HepG2 (cell line): ENCODE data around the gene NDUFB10. TPM values are rescaled to one million over a fixed set of nuclear protein-coding genes. Genes with fewer than 3 reads are reported as not detected.

Source experiments
- AFF4 ChIP-seq: sonication (generic); formaldehyde crosslinking; IDR thresholded peaks from 2 replicates; pipeline ENCODE4 v1.4.0; 2020; ENCODE audit warnings: missing genetic modification reagents
- CCDC6 ChIP-seq: sonication (generic); formaldehyde crosslinking; IDR thresholded peaks from 2 replicates; pipeline ENCODE4 v1.8.1; 2022; ENCODE audit warnings: mild to moderate bottlenecking, missing genetic modification reagents, moderate library complexity
- CERS6 ChIP-seq: sonication (generic); formaldehyde crosslinking; IDR thresholded peaks from 2 replicates; pipeline ENCODE4 v1.5.0; 2020; ENCODE audit warnings: missing genetic modification reagents
- CSRNP2 ChIP-seq: sonication (generic); formaldehyde crosslinking; conservative IDR thresholded peaks from 2 replicates; pipeline ENCODE4 v1.8.0; 2022; ENCODE audit warnings: low read depth, missing genetic modification reagents
- ETV5 ChIP-seq: IDR thresholded peaks from 2 replicates; pipeline ENCODE4 v1.6.1; 2018; ENCODE audit warnings: missing biosample characterization, missing genetic modification reagents, inconsistent platforms, borderline replicate concordance
- GATAD2A ChIP-seq: IDR thresholded peaks from 2 replicates; pipeline ENCODE4 v1.6.1; 2016
- HHEX ChIP-seq: IDR thresholded peaks from 2 replicates; pipeline ENCODE4 v1.6.1; 2016; ENCODE audit warnings: control low read depth
- HNRNPLL ChIP-seq: fragments of 200-400 bp; formaldehyde crosslinking; IDR thresholded peaks from 2 replicates; pipeline ENCODE4 v1.6.1; 2017; ENCODE audit warnings: mild to moderate bottlenecking, low read depth, low read length; ENCODE audit not compliant: poor library complexity, severe bottlenecking
- KLF11 ChIP-seq: IDR thresholded peaks from 2 replicates; pipeline ENCODE4 v1.6.1; 2016; ENCODE audit warnings: missing compliant biosample characterization
- NFE2L1 ChIP-seq: sonication (generic); formaldehyde crosslinking; IDR thresholded peaks from 2 replicates; pipeline ENCODE4 v1.4.0; 2020; ENCODE audit warnings: missing genetic modification reagents, mild to moderate bottlenecking, borderline replicate concordance
- NFE2L2 ChIP-seq: fragments of 150-350 bp; IDR thresholded peaks from 2 replicates; pipeline ENCODE4 v1.6.1; 2014; ENCODE audit warnings: low read length
- PCBP1 ChIP-seq: fragments of 200-400 bp; formaldehyde crosslinking; IDR thresholded peaks from 2 replicates; pipeline ENCODE4 v1.6.1; 2017; ENCODE audit warnings: mild to moderate bottlenecking, low read depth, low read length, borderline replicate concordance
- SP4 ChIP-seq: sonication (generic); formaldehyde crosslinking; IDR thresholded peaks from 2 replicates; pipeline ENCODE4 v1.8.1; 2023; ENCODE audit warnings: mild to moderate bottlenecking, missing genetic modification reagents
- SP5 ChIP-seq: IDR thresholded peaks from 2 replicates; pipeline ENCODE4 v1.6.1; 2016; ENCODE audit warnings: low read depth, borderline replicate concordance
- TMF1 ChIP-seq: sonication (generic); formaldehyde crosslinking; IDR thresholded peaks from 2 replicates; pipeline ENCODE4 v1.8.1; 2022; ENCODE audit warnings: low read depth, missing genetic modification reagents
- ZNF10 ChIP-seq: sonication (generic); formaldehyde crosslinking; IDR thresholded peaks from 2 replicates; pipeline ENCODE4 v1.4.0; 2020; ENCODE audit warnings: mild to moderate bottlenecking, low read depth, missing genetic modification reagents, borderline replicate concordance
- ZNF24 ChIP-seq: fragments of 450-650 bp; IDR thresholded peaks from 2 replicates; pipeline ENCODE4 v1.6.1; 2017; ENCODE audit warnings: antibody characterized with exemption, mild to moderate bottlenecking
- ZNF414 ChIP-seq: sonication (generic); formaldehyde crosslinking; IDR thresholded peaks from 2 replicates; pipeline ENCODE4 v1.5.0; 2020; ENCODE audit warnings: missing genetic modification reagents
- ZNF546 ChIP-seq: sonication (generic); formaldehyde crosslinking; conservative IDR thresholded peaks from 2 replicates; pipeline ENCODE4 v1.8.1; 2023; ENCODE audit warnings: mild to moderate bottlenecking, missing genetic modification reagents
- ZNF782 ChIP-seq: sonication (generic); formaldehyde crosslinking; IDR thresholded peaks from 2 replicates; pipeline ENCODE4 v1.4.0; 2020; ENCODE audit warnings: missing genetic modification reagents, mild to moderate bottlenecking, borderline replicate concordance
- ZNF788 ChIP-seq: sonication (generic); formaldehyde crosslinking; IDR thresholded peaks from 2 replicates; pipeline ENCODE4 v1.5.0; 2020; ENCODE audit warnings: mild to moderate bottlenecking, missing genetic modification reagents, borderline replicate concordance
- ZNF841 ChIP-seq: sonication (generic); formaldehyde crosslinking; IDR thresholded peaks from 2 replicates; pipeline ENCODE4 v1.8.1; 2023; ENCODE audit warnings: missing genetic modification reagents, borderline replicate concordance
- ZSCAN12 ChIP-seq: sonication (generic); formaldehyde crosslinking; IDR thresholded peaks from 2 replicates; pipeline ENCODE4 v1.9.0; 2021; ENCODE audit warnings: mild to moderate bottlenecking, missing genetic modification reagents
- polyA plus RNA-seq, 8 experiments: library from polyadenylated mRNA; depleted of rRNA in 3 of 8; stranded (reverse) in 7 of 8; unstranded in 1 of 8; fragments of >200 nt; fragmentation: Illumina TruSeq in 4 of 8; extraction: Trizol in 4 of 8; gene quantifications; 2 replicates each; pipeline versions ENCODE4 v1.2.1 to v1.2.3, GENCODE V29; 2011 to 2016; ENCODE audit warnings: low read depth in 4 of 8, missing spikeins in 1 of 8, mixed read lengths in 1 of 8; ENCODE audit not compliant: insufficient read depth in 1 of 8
- total RNA-seq, 5 experiments: library from RNA; depleted of rRNA; stranded (reverse); fragments of >200 nt; fragmentation: Illumina TruSeq; extraction: Trizol; gene quantifications; 2 replicates each; pipeline ENCODE4 v1.2.3, GENCODE V29; 2016; ENCODE audit warnings: low read depth in 1 of 5

The NDUFB10 gene
- total and polyA plus RNA-seq, 2 of the 13 experiments (the other 11 are each of a cell fraction or from before 2014, with no cell fraction given): 68.6 to 157 TPM

GRCh38 chr16:1942810-1943726 is 16.3 kb upstream of the NDUFB10 start, which contains the start of gene MSRB1 (continued):
- TF ChIP-seq SP4 (CRISPR knock-in tag): peak; percentile 85
- TF ChIP-seq ZSCAN12: no peak
- TF ChIP-seq AFF4 (CRISPR knock-in tag): no peak
- TF ChIP-seq ZNF841 (CRISPR knock-in tag): no peak
- TF ChIP-seq KLF11 (CRISPR knock-in tag): peak; percentile 88
- peak; percentile 78; the same call in 1 of the 2 replicates for TF ChIP-seq ZNF788 (CRISPR knock-in tag)
- TF ChIP-seq HHEX (CRISPR knock-in tag): no peak
- peak; percentile 60 for TF ChIP-seq ETV5 (CRISPR knock-in tag)
- no peak for TF ChIP-seq NFE2L2
- TF ChIP-seq TMF1 (CRISPR knock-in tag): no peak; the same call in 1 of the 2 replicates
- TF ChIP-seq CSRNP2 (CRISPR knock-in tag): no peak
- no peak for TF ChIP-seq HNRNPLL
- TF ChIP-seq GATAD2A (CRISPR knock-in tag): peak; percentile 18; the same call in 1 of the 2 replicates
- TF ChIP-seq NFE2L1 (CRISPR knock-in tag): no peak
- no peak for TF ChIP-seq ZNF10 (CRISPR knock-in tag)
- TF ChIP-seq ZNF782 (CRISPR knock-in tag): peak; percentile 36; the same call in 1 of the 2 replicates
- no peak for TF ChIP-seq CERS6
- TF ChIP-seq CCDC6 (CRISPR knock-in tag): no peak
- 0 out of 2 replicates have a peak, but pooled peaks have one; percentile 44 for TF ChIP-seq ZNF546 (CRISPR knock-in tag)
- TF ChIP-seq ZNF24: no peak
- TF ChIP-seq ZNF414 (CRISPR knock-in tag): no peak
- TF ChIP-seq PCBP1: no peak
- TF ChIP-seq SP5 (CRISPR knock-in tag): peak; percentile 39; the same call in 1 of the 2 replicates
